ENCODE results near the gene RPH3AL. TPM values are rescaled to one million over a fixed set of nuclear protein-coding genes. Genes with fewer than 3 reads are reported as not detected.
"Not testable (repeated sequence)": the region's sequence is repeated elsewhere in the genome, so short reads cannot be mapped to it uniquely, and the experiment has no call there.

Gene RPH3AL
- total RNA-seq, 1 donor from 2014 or later, result 3.5 TPM

DNA sequence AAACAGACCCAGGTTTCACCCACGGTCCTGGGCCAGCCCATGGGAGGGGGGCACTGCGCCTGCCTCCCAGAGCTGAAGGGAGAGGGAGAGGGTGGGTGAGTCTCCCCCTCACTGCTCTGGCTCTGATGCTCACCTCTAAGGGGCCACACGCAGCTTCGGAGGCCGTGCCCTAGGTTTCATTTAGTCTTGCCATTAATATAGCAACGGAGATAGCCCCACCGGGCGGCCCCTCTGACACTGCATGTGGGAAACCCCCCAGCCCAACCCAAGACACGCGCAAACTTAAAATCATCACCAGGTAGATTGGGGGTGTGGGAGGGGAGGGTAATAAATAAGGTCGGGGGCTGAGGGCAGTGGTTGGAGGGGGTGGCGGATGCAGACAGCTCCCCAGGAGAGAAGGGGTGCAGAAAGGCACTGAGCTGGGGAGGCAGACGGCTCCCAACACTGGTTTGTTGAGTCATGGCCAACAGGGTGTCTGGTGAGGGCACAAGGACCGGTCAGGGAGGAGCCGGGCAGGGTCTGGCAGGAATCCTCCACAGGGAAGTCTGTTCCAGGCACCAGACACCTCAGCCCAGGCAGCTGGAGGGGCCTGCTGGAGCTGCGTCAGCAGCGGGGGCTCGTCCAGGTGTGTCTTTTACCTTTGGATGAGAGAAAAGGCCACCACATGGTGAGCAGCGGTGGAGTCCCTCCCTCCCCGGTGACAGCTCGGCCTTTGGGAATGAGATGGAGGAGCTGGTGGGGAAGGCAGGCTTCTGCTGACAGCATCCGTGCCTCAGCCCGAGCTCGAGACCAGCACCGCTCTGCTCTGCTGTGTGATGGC is 139.1 kb downstream of the RPH3AL start:
- peaks cover 10% of the 10 kb centered on the region for H3K27me3 Mint-ChIP-seq (ENCODE audit: low read depth)
- H3K36me3 Mint-ChIP-seq (ENCODE audit: low read depth), result no peaks in the 10 kb centered on the region
- intact Hi-C loops (cut with micrococcal nuclease), result no loop called here
- H3K27ac Mint-ChIP-seq, result no peak overlapping the region
- no peaks in the 10 kb centered on the region for H3K4me1 Mint-ChIP-seq (ENCODE audit: low read depth)
- H3K9me3 Mint-ChIP-seq, result no peaks in the 10 kb centered on the region
- DNase-seq (ENCODE audit: low spot score), result no peak
- no peak overlapping the region for H3K4me3 Mint-ChIP-seq (ENCODE audit: low read depth)

DNA sequence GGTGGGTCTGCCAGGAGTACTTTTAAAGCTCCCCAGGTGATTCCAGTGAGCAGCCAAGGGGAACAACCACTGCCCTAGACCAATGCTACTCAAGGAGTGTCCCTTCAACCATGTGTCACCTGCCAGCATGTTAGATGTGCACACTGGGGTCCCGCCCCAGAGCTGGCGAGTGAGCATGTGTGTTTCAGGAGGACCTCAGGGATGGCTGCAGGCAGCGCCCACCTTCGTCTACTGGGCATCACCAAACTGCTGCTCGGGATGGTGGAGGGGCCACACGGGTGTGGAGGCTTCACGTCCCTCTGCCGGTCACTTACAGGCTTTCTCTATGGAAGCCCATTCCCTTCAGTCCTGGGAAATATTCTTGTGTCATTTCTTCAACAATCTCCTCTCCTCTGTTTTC is 142.2 kb downstream of the RPH3AL start:
- intact Hi-C loops (cut with micrococcal nuclease), result no loop called here
- H3K9me3 Mint-ChIP-seq, result no peaks in the 10 kb centered on the region
- no peak overlapping the region for H3K4me3 Mint-ChIP-seq (ENCODE audit: low read depth)
- no peaks in the 10 kb centered on the region for H3K36me3 Mint-ChIP-seq (ENCODE audit: low read depth)
- peaks cover 16% of the 10 kb centered on the region for H3K27me3 Mint-ChIP-seq (ENCODE audit: low read depth)
- DNase-seq (ENCODE audit: low spot score), result no peak
- no peaks in the 10 kb centered on the region for H3K4me1 Mint-ChIP-seq (ENCODE audit: low read depth)
- H3K27ac Mint-ChIP-seq, result no peak overlapping the region

DNA sequence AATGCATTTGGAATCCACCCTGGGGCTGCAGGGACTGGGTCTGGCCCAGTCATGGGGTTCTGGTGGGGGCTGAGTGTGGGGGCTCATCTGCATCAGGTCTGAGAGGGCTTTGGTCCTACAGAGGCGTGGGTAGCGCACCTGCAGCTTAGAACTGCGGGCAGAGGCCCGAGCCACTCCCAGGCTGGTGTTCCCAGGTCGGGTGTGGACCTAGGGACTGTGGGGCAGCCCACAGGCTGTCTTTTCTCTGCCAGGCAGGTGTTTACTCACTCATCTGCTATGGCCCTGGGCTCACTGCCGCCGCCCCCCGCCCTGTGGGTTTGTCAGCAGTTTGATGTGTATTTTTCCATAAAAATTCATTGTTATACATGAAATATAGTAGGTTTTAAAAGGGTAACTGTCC is 144.2 kb downstream of the RPH3AL start:
- DNase-seq (ENCODE audit: low spot score), result no peak
- Mint-ChIP-seq H3K27me3 (ENCODE audit: low read depth) (peaks cover 16% of the 10 kb centered on the region), H3K4me1 (ENCODE audit: low read depth) (no peaks in the 10 kb centered on the region), H3K27ac (no peak overlapping the region), H3K4me3 (ENCODE audit: low read depth) (no peak overlapping the region), H3K36me3 (ENCODE audit: low read depth) (no peaks in the 10 kb centered on the region), H3K9me3 (no peaks in the 10 kb centered on the region)
- intact Hi-C loops (cut with micrococcal nuclease), result no loop called here

DNA sequence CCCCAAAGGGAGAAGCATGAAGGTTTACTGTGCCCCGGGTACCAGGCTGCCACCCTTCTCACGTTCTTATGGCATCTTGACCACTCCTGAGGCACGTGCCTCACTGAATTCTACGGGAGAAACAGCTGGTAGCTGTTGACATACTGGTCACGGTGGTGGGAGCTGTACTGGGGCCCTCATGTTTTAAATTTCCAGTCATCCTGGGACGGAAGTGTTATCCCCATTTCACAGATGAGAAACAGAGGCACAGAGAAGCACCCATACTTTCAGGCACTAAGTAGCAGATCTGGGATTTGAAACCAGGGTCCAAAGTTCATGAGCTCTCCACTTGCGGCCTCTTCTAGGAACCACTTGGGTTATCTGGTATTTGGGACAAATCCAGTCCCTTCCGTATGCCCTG is 144.8 kb downstream of the RPH3AL start:
- no peak overlapping the region for H3K27ac Mint-ChIP-seq
- no peak overlapping the region for H3K4me3 Mint-ChIP-seq (ENCODE audit: low read depth)
- H3K9me3 Mint-ChIP-seq, result no peaks in the 10 kb centered on the region
- H3K4me1 Mint-ChIP-seq (ENCODE audit: low read depth), result no peaks in the 10 kb centered on the region
- H3K36me3 Mint-ChIP-seq (ENCODE audit: low read depth), result no peaks in the 10 kb centered on the region
- H3K27me3 Mint-ChIP-seq (ENCODE audit: low read depth), result peaks cover 16% of the 10 kb centered on the region
- DNase-seq (ENCODE audit: low spot score), result no peak
- intact Hi-C loops (cut with micrococcal nuclease), result no loop called here

DNA sequence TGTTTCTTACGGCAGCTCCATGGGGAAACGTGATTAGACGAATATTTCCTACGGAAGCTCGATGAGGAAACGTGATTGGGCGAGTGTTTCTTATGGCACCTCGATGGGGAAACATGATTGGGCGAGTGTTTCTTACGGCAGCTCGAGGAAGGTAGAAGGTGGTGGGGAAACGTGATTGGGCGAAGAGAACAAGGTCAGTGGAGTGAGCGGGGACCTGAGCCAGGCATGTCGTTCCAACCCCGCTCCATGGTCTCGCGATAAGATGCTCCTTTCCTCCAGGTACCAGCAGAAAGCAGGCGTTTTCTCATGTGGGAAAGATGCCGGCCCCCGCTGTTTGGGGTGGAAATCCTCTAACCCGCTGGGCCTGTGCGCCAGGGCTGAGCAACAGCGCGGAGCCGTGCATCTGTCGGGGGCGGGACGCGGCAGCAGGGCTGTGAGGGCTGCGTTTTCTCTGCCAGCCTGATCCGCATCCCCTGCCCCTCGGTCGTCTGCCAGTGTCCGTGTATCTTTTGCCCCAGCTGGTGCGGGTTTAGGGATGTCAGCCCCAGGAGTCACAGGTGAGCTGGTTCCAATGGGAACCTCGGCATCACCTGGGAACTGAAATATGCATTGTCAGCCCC is 145.6 kb downstream of the RPH3AL start:
- no peak overlapping the region for H3K4me3 Mint-ChIP-seq (ENCODE audit: low read depth)
- no peak for DNase-seq (ENCODE audit: low spot score)
- H3K27me3 Mint-ChIP-seq (ENCODE audit: low read depth), result peaks cover 16% of the 10 kb centered on the region
- H3K4me1 Mint-ChIP-seq (ENCODE audit: low read depth), result no peaks in the 10 kb centered on the region
- H3K36me3 Mint-ChIP-seq (ENCODE audit: low read depth), result no peaks in the 10 kb centered on the region
- no peak overlapping the region for H3K27ac Mint-ChIP-seq
- no peaks in the 10 kb centered on the region for H3K9me3 Mint-ChIP-seq
- intact Hi-C loops (cut with micrococcal nuclease), result no loop called here

DNA sequence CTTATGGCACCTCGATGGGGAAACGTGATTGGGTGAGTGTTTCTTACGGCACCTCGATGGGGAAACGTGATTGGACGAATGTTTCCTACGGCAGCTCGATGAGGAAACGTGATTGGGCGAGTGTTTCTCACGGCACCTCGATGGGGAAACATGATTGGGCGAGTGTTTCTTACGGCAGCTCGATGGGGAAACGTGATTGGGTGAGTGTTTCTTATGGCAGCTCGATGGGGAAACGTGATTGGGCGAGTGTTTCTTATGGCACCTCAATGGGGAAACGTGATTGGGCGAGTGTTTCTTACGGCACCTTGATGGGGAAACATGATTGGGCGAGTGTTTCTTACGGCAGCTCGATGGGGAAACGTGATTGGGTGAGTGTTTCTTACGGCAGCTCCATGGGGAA is 146.1 kb downstream of the RPH3AL start:
- H3K9me3 Mint-ChIP-seq; H3K27ac Mint-ChIP-seq; H3K4me1 Mint-ChIP-seq (ENCODE audit: low read depth); H3K36me3 Mint-ChIP-seq (ENCODE audit: low read depth); DNase-seq (ENCODE audit: low spot score); H3K4me3 Mint-ChIP-seq (ENCODE audit: low read depth); intact Hi-C loops (cut with micrococcal nuclease): not testable (repeated sequence)
- H3K27me3 Mint-ChIP-seq (ENCODE audit: low read depth), result peaks cover 16% of the 10 kb centered on the region

DNA sequence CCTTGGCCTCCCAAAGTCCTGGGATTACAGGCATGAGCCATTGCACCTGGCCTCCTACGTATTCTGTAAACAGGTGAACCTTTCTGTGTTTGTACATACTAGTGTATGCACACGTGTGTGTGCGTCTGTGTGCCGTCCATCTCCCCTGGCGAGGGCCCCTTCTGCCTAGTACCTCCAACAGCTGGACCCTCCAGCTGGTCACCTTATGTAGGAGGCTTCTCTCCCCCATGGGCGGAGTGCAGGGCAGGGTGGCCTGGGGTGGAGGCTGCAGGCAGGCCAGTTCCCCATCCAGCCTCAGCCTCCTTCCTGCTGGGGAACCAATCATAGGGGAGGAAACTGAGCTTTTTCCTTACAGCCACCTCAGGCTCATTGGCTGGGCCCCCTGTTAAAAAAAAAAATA is 146.8 kb downstream of the RPH3AL start:
- intact Hi-C loops (cut with micrococcal nuclease), result no loop called here
- Mint-ChIP-seq H3K4me3 (ENCODE audit: low read depth) (no peak overlapping the region), H3K27me3 (ENCODE audit: low read depth) (peaks cover 15% of the 10 kb centered on the region), H3K9me3 (no peaks in the 10 kb centered on the region), H3K36me3 (ENCODE audit: low read depth) (no peaks in the 10 kb centered on the region), H3K4me1 (ENCODE audit: low read depth) (no peaks in the 10 kb centered on the region), H3K27ac (no peak overlapping the region)
- DNase-seq (ENCODE audit: low spot score), result no peak

DNA sequence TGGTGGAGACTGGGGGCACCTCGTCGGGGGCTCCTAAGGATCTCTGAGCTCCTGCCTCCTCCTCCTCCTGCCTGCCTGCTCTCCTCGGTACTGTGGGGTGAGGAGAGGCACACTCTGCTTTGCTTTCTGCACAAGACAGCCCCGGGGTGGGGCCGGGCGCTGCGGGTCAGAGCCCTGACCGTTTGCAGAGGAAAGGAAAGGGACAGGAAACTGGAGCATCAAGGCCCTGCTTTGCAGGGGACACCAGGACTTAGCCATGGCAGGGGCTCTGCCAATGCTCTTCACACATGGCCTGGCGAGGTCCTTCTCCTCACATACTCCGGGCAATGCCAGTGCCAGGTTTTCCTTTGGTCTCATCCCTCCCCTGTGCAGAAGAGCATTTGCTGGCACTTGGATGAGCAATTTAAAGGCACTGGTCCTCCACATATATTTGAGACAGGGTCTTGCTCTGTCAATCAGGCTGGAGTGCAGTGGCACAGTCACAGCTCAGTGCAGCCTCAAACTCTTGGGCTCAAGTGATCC is 147.4 kb downstream of the RPH3AL start:
- Mint-ChIP-seq H3K4me3 (ENCODE audit: low read depth) (no peak overlapping the region), H3K9me3 (no peaks in the 10 kb centered on the region), H3K27me3 (ENCODE audit: low read depth) (peaks cover 11% of the 10 kb centered on the region), H3K27ac (no peak overlapping the region), H3K36me3 (ENCODE audit: low read depth) (no peaks in the 10 kb centered on the region), H3K4me1 (ENCODE audit: low read depth) (no peaks in the 10 kb centered on the region)
- intact Hi-C loops (cut with micrococcal nuclease), result no loop called here
- no peak for DNase-seq (ENCODE audit: low spot score)

DNA sequence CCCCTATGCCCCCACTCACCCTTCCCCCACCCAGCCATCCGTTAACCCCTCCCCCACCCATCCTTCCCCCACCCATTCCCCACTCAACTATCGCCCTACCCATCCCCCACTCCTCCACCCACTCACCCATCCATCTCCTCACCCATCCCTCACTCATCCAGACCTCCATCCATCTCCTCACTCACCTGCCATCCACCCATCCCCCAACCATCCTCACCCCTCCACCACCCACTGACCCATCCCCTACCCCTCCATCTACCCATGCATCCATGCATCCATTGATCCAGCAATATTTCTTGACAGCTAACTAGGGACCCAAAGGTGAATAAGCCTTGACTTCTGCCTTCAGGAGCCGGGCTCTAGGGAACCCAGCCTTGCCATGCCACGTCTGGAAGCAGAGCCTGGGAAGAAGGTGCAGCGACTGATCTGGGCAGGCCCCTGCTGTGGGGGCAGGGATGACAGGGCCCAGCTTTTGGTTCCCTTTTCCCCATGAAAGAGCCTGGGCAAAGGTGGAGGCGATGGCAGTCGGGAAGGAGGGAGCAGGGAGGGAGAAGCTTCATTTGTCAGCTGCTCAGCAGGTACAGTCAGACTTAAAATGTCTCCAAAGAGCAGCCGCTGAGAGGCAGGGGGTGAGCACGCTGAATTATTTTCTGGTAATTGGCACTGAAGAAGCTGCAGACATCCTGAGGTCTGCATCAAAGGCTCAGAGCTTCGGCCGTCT is 148.0 kb downstream of the RPH3AL start:
- Mint-ChIP-seq H3K27me3 (ENCODE audit: low read depth) (peaks cover 11% of the 10 kb centered on the region), H3K27ac (no peak overlapping the region), H3K36me3 (ENCODE audit: low read depth) (no peaks in the 10 kb centered on the region), H3K9me3 (no peaks in the 10 kb centered on the region), H3K4me3 (ENCODE audit: low read depth) (no peak overlapping the region), H3K4me1 (ENCODE audit: low read depth) (no peaks in the 10 kb centered on the region)
- DNase-seq (ENCODE audit: low spot score), result no peak
- intact Hi-C loops (cut with micrococcal nuclease), result no loop called here

DNA sequence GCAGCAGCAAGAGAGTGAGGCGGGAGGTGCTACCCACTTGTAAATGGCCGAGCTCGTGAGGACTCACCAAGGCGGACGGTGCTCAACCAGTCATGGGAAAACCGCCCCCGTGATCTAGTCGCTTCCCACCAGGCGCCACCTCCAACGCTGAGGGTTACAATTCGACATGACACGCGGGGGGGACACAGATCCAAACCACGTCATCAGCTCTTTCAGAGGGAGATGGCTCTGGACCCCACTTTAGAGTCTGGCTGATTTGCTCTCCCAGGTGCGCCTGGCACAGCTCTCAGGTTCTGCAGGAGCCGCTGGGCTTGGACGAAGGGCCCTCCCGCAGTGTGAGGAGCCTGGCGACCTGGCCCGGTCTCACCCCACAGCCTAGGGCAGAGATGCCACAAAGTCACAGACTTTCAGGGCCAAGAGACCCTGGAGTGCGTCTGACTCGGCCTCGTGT is 150.1 kb downstream of the RPH3AL start:
- no peak overlapping the region for H3K27ac Mint-ChIP-seq
- DNase-seq (ENCODE audit: low spot score), result no peak
- H3K4me3 Mint-ChIP-seq (ENCODE audit: low read depth), result no peak overlapping the region
- H3K9me3 Mint-ChIP-seq, result no peaks in the 10 kb centered on the region
- H3K36me3 Mint-ChIP-seq (ENCODE audit: low read depth), result no peaks in the 10 kb centered on the region
- intact Hi-C loops (cut with micrococcal nuclease), result no loop called here
- H3K4me1 Mint-ChIP-seq (ENCODE audit: low read depth), result no peaks in the 10 kb centered on the region
- H3K27me3 Mint-ChIP-seq (ENCODE audit: low read depth), result peaks cover 7% of the 10 kb centered on the region

DNA sequence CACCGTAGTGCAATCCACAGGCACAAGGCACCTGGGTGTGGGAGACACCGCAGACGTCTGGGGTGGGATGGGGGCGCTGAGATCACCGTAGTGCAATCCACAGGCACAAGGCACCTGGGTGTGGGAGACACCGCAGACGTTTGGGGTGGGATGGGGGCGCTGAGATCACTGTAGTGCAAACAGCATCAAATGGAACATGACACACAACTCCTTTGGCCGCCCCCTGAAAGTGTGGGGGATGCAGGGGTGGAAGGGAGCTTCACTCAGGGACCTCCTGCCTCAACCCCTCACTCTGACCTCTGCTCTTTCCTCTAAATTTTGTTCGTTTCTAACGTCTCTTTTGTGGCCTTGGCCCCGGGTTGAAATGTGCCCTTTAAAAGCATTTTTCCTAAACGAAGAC is 150.9 kb downstream of the RPH3AL start:
- H3K4me1 Mint-ChIP-seq (ENCODE audit: low read depth); H3K4me3 Mint-ChIP-seq (ENCODE audit: low read depth); H3K36me3 Mint-ChIP-seq (ENCODE audit: low read depth); H3K9me3 Mint-ChIP-seq; DNase-seq (ENCODE audit: low spot score); H3K27ac Mint-ChIP-seq; intact Hi-C loops (cut with micrococcal nuclease); H3K27me3 Mint-ChIP-seq (ENCODE audit: low read depth): not testable (repeated sequence)

DNA sequence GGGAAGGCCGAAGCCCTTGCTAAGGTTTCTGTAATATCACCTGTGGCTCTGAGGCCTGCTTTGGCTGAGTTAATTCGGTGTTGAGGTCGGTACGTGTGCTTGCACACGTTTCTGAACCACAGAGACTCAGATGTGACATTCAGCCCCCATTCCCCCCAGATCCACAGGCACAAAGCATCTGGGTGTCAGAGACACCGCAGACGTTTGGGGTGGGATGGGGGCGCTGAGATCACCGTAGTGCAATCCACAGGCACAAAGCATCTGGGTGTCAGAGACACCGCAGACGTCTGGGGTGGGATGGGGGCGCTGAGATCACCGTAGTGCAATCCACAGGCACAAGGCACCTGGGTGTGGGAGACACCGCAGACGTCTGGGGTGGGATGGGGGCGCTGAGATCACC is 151.3 kb downstream of the RPH3AL start:
- H3K4me1 Mint-ChIP-seq (ENCODE audit: low read depth); H3K9me3 Mint-ChIP-seq; H3K4me3 Mint-ChIP-seq (ENCODE audit: low read depth); H3K36me3 Mint-ChIP-seq (ENCODE audit: low read depth); DNase-seq (ENCODE audit: low spot score); intact Hi-C loops (cut with micrococcal nuclease); H3K27me3 Mint-ChIP-seq (ENCODE audit: low read depth); H3K27ac Mint-ChIP-seq: not testable (repeated sequence)

DNA sequence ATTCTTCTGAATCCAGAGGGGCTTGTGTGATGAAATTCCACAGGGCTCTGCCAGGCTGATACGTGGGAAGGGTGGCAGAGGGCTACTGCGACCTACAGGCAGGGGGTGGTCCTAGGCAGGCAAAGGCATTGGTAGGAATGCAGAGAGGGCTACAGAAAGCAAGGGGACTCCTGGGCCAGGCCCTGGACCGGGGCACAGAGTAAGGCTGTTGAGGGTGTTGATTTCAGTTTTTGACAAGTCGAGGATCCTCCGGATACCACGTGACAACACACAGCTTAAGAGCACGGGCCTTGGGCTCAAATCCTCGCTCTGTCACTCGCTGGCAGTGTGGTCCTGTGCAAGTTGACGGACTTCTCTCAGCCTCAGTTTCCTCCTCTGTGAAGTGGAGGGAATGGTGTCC is 152.0 kb downstream of the RPH3AL start:
- Mint-ChIP-seq H3K9me3 (no peaks in the 10 kb centered on the region), H3K36me3 (ENCODE audit: low read depth) (no peaks in the 10 kb centered on the region), H3K4me1 (ENCODE audit: low read depth) (no peaks in the 10 kb centered on the region), H3K27me3 (ENCODE audit: low read depth) (peaks cover 3% of the 10 kb centered on the region), H3K27ac (no peak overlapping the region), H3K4me3 (ENCODE audit: low read depth) (no peak overlapping the region)
- DNase-seq (ENCODE audit: low spot score), result no peak
- intact Hi-C loops (cut with micrococcal nuclease), result no loop called here

All from activated T-helper 2 cell treated with anti-CD3 and anti-CD28 coated beads, Interferon-gamma antibody, Interleukin-2, Interleukin-4, amounts not matched to agents 10 μg/mL and 5 μg/mL and 100 μg/mL, durations not matched to agents 14 hours and 24 hours and 36 hours (primary cell).